ENCODE measurements around the gene ITGA3.
"Not testable (repeated sequence)": the region's sequence is repeated elsewhere in the genome, so short reads cannot be mapped to it uniquely, and the experiment has no call there.

The ITGA3 gene

DNA sequence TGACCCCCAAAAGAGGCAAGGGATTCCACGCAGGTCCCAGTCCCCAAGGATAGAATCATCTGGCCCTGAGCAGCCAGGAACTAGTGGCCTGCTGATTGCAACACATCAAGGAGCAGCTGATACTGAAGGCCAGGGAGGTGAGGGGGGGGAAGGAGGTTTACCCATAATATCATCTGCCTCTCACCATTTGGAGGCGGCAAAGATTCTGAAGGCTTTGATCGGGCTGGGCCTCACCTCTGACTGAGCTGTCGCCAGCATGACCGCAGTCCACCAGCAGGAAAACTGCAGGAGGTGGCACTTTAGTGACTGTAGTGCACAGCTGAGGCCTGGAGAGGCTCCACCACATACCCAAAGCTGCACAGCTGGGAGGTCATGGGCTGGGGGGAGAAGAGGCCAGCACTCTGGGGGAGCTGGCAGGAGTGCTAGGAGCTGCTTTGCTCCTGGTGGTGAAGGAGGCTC, 20.5 kb upstream of the ITGA3 start:
- no peak for DNase-seq

GRCh38 chr17:50035945-50036344, 20.0 kb upstream of the ITGA3 start:
- DNase-seq: no peak

- DNase-seq: no peak
Measured at GRCh38 chr17:50036455-50037261, 19.3 kb upstream of the ITGA3 start.

DNA sequence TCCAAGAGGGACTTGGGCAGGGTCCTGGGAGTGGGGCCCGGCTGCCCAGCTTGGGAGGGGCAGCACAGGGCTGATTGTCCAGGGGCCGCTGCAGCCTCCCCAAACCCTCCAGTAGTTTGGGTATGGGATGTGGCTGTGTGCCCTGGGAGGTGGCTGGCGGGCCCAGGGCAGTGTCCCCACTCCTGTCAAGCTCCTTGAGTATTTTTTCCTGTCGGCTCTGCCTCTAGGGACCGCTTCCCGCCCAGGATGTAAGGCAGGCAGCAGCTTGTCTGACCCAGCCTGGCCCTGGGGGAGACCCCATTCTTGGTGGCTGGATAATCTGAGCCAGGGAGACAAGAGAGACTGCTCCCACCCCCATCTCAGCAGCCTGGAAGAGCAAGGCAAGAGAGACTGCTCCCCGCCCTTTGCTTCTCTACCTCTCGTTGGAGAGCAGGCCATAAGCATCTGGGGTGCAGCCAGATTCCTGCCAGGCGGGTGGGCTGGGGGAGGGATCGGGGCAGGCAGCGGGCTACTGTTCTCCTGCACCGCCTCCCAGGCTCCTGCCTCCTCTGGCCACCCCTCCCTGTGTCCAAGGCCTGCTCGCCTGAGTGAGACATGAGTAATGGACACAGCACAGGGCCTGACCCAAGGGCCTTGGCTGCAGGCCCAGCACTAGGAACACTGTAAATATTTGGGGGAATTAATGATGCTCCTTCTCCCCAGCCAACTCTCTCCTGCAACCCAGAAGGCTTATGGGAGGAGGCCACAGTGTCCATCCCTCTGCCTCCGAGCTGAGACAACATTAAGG, 18.4 kb upstream of the ITGA3 start:
- no peak for DNase-seq

GRCh38 chr17:50039058-50039457, 16.9 kb upstream of the ITGA3 start:
- DNase-seq: no peak

- DNase-seq: not testable (repeated sequence)
Measured at GRCh38 chr17:50040496-50040895, 15.4 kb upstream of the ITGA3 start.

GRCh38 chr17:50042211-50042610, 13.7 kb upstream of the ITGA3 start:
- DNase-seq: no peak

- DNase-seq: no peak
Measured at GRCh38 chr17:50043290-50044148, 12.4 kb upstream of the ITGA3 start.

GRCh38 chr17:50044483-50044882, 11.4 kb upstream of the ITGA3 start:
- no peak for DNase-seq

DNA sequence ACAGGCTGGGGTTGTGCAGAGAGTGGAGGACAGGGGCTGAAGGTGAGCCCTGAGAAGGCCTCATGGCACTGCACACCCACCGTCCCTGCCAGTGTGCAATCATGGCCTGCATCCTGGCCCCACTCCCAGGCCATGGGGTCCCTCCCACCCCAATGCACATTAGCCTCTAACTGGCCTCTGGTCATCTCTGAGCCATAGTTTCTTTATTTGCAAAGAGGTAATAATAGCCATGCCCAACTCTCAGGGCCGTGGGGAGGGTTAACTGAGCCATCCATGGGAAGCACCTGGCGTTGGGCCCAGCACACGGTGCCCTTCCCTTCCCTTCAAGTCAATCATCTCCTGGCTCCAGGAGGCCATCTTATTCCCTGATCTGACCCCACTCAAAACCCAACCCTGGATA, 10.8 kb upstream of the ITGA3 start:
- no peak for DNase-seq

GRCh38 chr17:50046179-50046578, 9.7 kb upstream of the ITGA3 start:
- no peak for DNase-seq

DNA sequence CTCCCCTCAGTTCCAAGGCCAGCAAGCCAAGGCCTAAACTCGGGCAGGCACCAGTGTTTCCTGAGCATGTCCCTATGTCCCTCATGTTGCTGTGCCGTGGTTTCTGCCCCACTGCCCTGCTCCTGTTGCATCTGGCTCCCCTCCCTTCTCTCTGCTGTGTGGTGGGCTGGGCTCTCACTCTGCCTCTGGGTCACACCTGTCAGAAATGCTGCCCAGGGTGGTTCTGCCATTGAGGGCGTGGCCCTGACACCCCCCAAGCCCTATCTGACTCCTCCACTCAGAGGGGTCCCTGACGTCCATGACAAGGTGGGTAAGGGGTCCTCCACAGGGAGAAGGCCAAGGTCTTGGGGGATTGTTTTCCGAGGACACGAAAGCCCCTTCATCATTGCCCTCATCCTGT, 9.2 kb upstream of the ITGA3 start:
- DNase-seq: no peak

DNA sequence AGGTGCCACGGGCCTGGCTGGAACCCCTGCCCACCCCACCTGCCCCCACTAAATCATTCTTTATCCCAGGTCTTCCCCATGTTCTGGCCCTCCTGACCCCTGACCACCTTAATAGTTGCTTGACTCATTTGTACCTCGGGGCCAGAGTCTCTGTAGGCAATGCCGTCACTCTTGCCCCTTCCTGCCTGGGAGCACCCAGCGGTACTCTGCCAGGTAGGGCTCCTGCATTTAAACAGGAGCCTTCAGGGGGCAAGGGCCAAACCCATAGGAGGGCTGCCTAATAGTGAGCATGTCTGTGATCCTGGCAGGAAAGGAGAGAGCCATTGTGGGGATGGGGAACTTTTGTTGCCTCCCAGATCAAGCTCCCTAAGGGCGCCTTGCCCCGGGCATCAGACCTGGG, 8.8 kb upstream of the ITGA3 start:
- no peak for DNase-seq

GRCh38 chr17:50047488-50048126, 8.3 kb upstream of the ITGA3 start:
- peak in 1 of 5 donors; percentile 11 for DNase-seq

GRCh38 chr17:50048146-50048720, 7.7 kb upstream of the ITGA3 start:
- no peak for DNase-seq

- DNase-seq: no peak
Measured at GRCh38 chr17:50048988-50049387, 6.9 kb upstream of the ITGA3 start.

DNA sequence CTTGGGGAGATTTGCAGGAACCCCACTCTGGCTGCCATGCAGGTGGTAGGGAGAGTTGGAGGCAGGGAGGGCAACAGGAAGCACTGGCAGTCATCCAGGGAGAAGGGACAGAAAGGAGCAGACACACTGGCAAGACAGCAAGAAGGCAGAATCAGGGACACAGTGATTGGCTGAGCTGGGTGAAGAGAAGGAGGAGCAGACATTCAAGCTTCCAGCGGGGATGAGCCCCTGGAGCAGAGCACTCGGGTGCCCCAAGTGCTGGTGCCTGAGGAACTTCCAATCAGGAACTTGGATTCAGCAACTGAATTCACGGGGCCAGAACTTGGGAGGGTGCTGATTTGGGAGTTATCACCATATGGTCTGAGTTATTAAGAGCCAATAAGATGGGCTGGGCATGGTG, 6.3 kb upstream of the ITGA3 start:
- DNase-seq: no peak

DNA sequence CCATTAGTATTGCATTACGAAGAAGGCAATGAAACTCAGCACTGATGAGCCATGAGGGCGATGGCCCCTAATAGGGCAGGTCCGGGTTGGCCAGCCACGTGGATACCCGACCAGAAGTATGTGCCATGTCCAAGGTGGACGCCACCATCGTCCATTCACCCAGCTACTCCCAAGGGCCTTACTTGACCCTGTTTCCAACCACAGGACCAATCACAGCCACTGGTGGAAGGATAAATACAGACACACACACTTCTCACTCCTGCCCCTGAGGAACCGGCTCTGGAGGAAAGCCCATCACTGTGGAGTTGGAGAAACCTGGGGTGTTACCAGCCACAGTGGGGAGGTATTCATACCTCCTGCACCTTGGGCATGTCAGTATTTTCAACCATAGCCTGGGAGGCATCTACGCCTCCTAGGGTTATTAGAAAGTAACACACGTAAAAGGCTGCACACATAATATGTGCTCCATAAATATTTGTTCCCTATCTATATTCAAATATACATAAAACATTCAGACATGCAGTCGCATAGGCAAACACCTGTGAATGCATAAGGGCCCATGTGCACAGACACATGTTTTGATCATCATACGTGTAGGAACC, 5.4 kb upstream of the ITGA3 start:
- DNase-seq: no peak

- peak in 1 of 5 donors; percentile 74 for DNase-seq
Measured at GRCh38 chr17:50051082-50051576, 4.8 kb upstream of the ITGA3 start.

GRCh38 chr17:50051606-50052005, 4.3 kb upstream of the ITGA3 start:
- peak in 1 of 5 donors; percentile 7 for DNase-seq

DNA sequence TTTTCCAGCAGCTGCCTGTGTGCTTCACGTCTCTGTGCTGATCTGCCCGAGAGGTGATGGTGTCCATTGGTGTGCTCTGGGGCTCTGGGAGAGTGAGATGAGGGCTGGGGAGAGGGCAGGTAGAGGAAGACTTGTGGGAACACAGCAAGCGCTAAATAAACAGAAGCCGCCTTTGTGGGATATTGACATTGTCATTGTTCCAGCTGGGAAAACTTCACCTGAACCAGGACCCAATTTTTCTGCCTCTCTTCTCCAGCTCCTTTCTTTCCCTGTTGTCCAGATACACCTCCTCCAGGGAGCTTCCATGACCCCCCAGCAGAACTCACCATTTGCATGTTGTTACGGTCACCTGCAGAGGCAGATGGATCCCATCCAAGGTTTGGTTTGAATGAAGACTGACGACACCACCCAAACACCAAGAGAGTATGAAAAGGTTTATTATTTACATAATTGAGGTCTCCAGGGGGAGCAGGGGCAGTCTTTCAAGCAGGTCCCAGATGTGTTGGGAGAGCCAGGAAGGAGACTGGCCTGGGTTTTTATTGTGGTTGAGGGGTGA, 3.6 kb upstream of the ITGA3 start:
- no peak for DNase-seq
